Naive thymus-derived CD8-positive, alpha-beta T cell (primary cell): Measurements from ENCODE around the gene MAB21L1. TPM values are rescaled to one million over a fixed set of nuclear protein-coding genes. Genes with fewer than 3 reads are reported as not detected.

Experiments used
- ATAC-seq, 2 donors: fragments of 150-1000 bp; cut with Tn5 transposase in 1 of 2; sonication (Bioruptor Pico), chemical (Tn5 transposase) in 1 of 2; 1 replicate in 1 of 2; 2 replicates in 1 of 2; pipeline ENCODE4 v1.10.0; 2021; ENCODE audit warnings: mild to moderate bottlenecking in 2 of 2, moderate library complexity in 2 of 2
- POLR2A ChIA-PET: fragments of 350-600 bp; sonication (Branson Sonifier 250); formaldehyde crosslinking; loops from one replicate; lab custom pipeline; 2021; ENCODE audit warnings: antibody characterized with exemption; lab: Charles Lee
- DNase-seq, 10 donors: peaks; one replicate each; pipeline versions ENCODE4 v3.0.0 to v3.0.0-alpha.2; 2020 to 2022
- H3K27ac Mint-ChIP-seq, 10 donors: one replicate each; pipeline ENCODE4 v1.8.0; 2020 to 2022; ENCODE audit warnings: mild to moderate bottlenecking in 10 of 10, mixed read lengths in 10 of 10, moderate library complexity in 4 of 10, inconsistent platforms in 1 of 10
- H3K27me3 Mint-ChIP-seq, 5 donors: one replicate each; pipeline ENCODE4 v1.8.0; 2021 to 2022; ENCODE audit warnings: mixed read lengths in 5 of 5
- H3K36me3 Mint-ChIP-seq, 3 donors: one replicate each; pipeline ENCODE4 v1.8.0; 2020 to 2022; ENCODE audit warnings: mixed read lengths in 3 of 3, mild to moderate bottlenecking in 2 of 3, inconsistent platforms in 1 of 3
- H3K4me1 Mint-ChIP-seq, 4 donors: one replicate each; pipeline ENCODE4 v1.8.0; 2021 to 2022; ENCODE audit warnings: mixed read lengths in 4 of 4
- H3K4me3 Mint-ChIP-seq, 10 donors: one replicate each; pipeline ENCODE4 v1.8.0; 2020 to 2022; ENCODE audit warnings: mild to moderate bottlenecking in 10 of 10, mixed read lengths in 10 of 10, moderate library complexity in 6 of 10, inconsistent platforms in 1 of 10
- H3K9me3 Mint-ChIP-seq, 9 donors: one replicate each; pipeline ENCODE4 v1.8.0; 2020 to 2022; ENCODE audit warnings: mixed read lengths in 9 of 9, mild to moderate bottlenecking in 3 of 9, inconsistent platforms in 1 of 9, moderate library complexity in 1 of 9
- polyA plus RNA-seq, 3 donors: library from polyadenylated mRNA; unstranded; fragments of 300-500 nt; fragmentation: Illumina TruSeq; gene quantifications; one replicate each; pipeline ENCODE4 v1.2.3, GENCODE V29; 2021
- total RNA-seq, 8 experiments: library from RNA in 2 of 8; stranded (reverse) in 2 of 8; gene quantifications; one replicate each; pipeline ENCODE4 v1.2.3 and lab custom pipeline; 2021 to 2026

MAB21L1 gene
- total and polyA plus RNA-seq, 5 experiments from 2014 or later: not detected

DNA sequence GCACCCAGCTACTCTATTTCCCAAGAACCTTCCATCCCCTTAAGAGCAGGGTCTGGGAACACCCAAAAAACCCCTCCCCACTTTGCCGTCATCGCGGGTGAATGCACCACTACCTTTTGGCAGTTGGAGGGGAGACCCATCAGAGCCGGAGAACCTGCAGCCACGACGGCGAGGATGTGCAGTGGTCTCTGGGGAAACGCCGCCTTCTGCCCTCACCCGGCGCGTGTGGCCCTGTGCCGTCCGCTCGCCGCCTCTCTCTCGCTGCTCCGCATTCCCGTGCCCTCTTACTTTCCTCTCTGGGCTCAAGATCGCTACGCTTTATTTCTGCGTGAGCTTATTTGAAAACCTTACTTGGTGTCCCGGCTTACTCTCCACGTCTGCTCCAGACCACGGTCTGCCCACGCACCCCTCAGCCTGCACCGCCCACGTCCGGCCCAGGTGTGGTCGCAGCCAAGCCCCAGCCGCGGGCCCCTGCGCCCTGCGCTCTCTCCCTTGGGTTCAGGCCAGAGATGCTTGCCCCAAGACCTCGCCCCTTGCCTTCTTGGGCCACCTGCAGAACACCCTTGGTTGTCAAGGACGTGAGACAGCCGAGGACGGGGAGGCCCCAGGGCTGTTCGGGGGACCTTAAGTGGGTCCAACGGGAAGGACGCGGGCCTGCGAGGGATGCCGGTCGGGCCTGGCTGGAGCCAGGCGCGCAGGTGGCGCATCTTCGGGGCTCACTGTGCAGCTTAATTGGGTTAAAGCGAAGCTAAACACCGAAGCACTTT, 2.0 kb upstream of the MAB21L1 start:
- Mint-ChIP-seq H3K27ac (no peak overlapping the region), H3K4me1 (peaks cover 18 to 48% (median 35%) of the 10 kb centered on the region in 4 donors), H3K36me3 (peaks cover 7 to 17% (median 9%) of the 10 kb centered on the region in 3 donors), H3K9me3 (peaks cover 0 to 15% (median 2%) of the 10 kb centered on the region in 9 donors), H3K27me3 (peaks cover 44 to 66% (median 56%) of the 10 kb centered on the region in 5 donors), H3K4me3 (peak overlapping the region in 5 of 10 donors; percentile 22 to 59 (median 38))
- DNase-seq: no peak
- POLR2A ChIA-PET: no interaction called here
- ATAC-seq: no peak

- DNase-seq: no peak
- Mint-ChIP-seq H3K9me3 (peaks cover 0 to 20% (median 3%) of the 10 kb centered on the region in 9 donors), H3K27me3 (peaks cover 45 to 73% (median 56%) of the 10 kb centered on the region in 5 donors), H3K36me3 (peaks cover 7 to 23% (median 9%) of the 10 kb centered on the region in 3 donors), H3K4me3 (peak overlapping the region in 3 of 10 donors; percentile 22 to 80 (median 78)), H3K27ac (no peak overlapping the region), H3K4me1 (peaks cover 18 to 48% (median 35%) of the 10 kb centered on the region in 4 donors)
- no peak for ATAC-seq
- POLR2A ChIA-PET: no interaction called here
These were observed 977 bp upstream of the MAB21L1 start for GRCh38 chr13:35477386-35477946.

DNA sequence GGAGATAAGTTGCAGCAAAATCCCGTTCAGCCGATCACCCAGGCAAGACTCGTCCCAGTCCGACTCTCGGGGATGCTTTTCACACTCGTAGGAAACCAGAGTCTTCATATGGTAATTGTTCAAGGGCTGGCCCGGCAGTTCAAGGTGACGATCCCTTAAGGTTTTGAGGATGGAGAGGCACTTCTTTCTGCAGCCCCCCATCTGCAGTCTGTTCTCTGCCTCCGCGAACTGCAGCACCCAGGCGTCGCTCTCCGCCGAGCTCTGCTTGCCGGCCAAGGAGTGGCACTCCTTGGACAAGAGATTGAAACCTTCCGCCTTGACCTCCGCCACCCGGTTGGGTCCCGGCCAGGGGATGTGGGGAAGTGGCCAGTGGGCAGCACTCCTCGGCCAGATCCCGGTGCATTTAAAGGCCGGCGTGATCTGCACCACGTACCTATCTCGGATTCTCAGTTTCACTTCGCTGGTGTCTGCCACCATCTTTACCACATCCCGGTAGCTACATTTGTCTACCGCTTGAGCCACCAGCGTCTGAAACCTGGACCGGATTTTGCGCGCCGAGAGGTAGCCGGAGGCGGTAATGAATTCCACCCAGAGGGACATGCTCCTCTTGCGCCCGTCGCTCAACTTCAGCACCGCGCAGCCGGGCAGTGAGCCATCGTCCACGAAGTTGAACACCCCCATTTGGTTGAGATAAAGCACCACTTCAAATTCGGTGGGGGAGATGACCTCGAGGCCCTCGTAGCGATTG, 1.1 kb downstream of the MAB21L1 start:
- POLR2A ChIA-PET: no interaction called here
- peak overlapping the region; percentile 76 to 89 (median 81) for H3K4me3 Mint-ChIP-seq
- ATAC-seq: peak; percentile 30 to 36
- H3K27me3 Mint-ChIP-seq: peaks cover 55 to 83% (median 74%) of the 10 kb centered on the region in 5 donors
- H3K9me3 Mint-ChIP-seq: peaks cover 0 to 36% (median 10%) of the 10 kb centered on the region in 9 donors
- DNase-seq: peak in 1 of 10 donors; percentile 23
- H3K4me1 Mint-ChIP-seq: peaks cover 18 to 52% (median 46%) of the 10 kb centered on the region in 4 donors
- H3K36me3 Mint-ChIP-seq: peaks cover 7 to 29% (median 15%) of the 10 kb centered on the region in 3 donors
- peak overlapping the region in 6 of 10 donors; percentile 17 to 63 (median 40) for H3K27ac Mint-ChIP-seq

- Mint-ChIP-seq H3K4me3 (peak overlapping the region; percentile 76 to 89 (median 81)), H3K27me3 (peaks cover 61 to 85% (median 80%) of the 10 kb centered on the region in 5 donors), H3K9me3 (peaks cover 0 to 43% (median 16%) of the 10 kb centered on the region in 9 donors), H3K27ac (peak overlapping the region in 1 of 10 donors; percentile 36), H3K4me1 (peaks cover 18 to 58% (median 49%) of the 10 kb centered on the region in 4 donors), H3K36me3 (peaks cover 10 to 35% (median 19%) of the 10 kb centered on the region in 3 donors)
- ATAC-seq: no peak
- no peak for DNase-seq
- POLR2A ChIA-PET: no interaction called here
These were observed 1.8 kb downstream of the MAB21L1 start for GRCh38 chr13:35474496-35475211.

DNA sequence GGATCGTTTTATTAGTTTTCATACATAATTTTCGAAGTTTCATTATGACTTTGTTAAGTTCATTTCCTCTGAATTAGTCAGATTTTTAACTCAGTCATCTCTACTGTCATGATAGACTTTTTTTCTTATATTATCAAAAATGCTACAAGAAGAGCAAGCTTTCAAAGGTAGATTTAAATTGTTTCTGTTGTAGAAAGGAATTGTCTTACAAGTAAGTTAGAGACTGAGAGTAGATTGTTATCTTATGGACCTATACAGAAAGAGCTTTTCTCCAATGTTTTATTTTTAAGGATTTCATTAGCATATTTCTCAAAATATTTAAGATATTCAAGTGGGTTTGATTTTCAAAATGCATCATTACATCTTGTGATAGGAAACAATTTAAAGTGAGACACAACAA, 2.7 kb downstream of the MAB21L1 start:
- peaks cover 55 to 84% (median 75%) of the 10 kb centered on the region in 5 donors for H3K27me3 Mint-ChIP-seq
- peaks cover 0 to 49% (median 19%) of the 10 kb centered on the region in 9 donors for H3K9me3 Mint-ChIP-seq
- no peak for DNase-seq
- peaks cover 18 to 54% (median 49%) of the 10 kb centered on the region in 4 donors for H3K4me1 Mint-ChIP-seq
- no peak overlapping the region for H3K4me3 Mint-ChIP-seq
- no peak overlapping the region for H3K27ac Mint-ChIP-seq
- no peak for ATAC-seq
- H3K36me3 Mint-ChIP-seq: peaks cover 10 to 35% (median 19%) of the 10 kb centered on the region in 3 donors
- POLR2A ChIA-PET: no interaction called here

DNA sequence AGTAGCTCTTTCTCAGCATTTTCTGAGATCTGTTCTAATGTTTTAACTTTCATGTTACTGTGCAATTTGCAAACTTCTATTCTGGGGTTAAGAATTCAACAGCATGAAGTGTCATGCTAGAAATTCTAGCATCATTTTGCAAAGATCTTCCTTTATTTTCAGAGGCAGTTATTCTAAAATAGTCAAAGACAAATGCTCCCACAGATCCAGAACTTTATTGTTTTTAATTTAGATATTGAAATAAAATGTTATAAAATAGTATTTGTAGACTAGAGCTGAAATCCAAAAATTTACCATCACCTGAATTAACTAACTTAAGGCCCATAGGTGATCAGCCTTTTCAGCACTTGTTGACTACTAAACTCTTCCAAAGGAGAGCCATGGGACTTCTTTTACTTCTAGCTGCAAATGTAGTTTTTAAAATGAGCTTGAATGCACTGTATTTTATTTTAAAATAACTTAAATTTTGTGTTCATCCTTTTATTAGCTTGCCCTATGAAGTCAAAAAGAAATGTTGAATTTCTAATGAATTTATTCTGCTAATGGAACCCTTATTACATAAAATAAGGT, 3.2 kb downstream of the MAB21L1 start:
- Mint-ChIP-seq H3K27ac (no peak overlapping the region), H3K36me3 (peaks cover 12 to 39% (median 21%) of the 10 kb centered on the region in 3 donors), H3K27me3 (peaks cover 56 to 83% (median 75%) of the 10 kb centered on the region in 5 donors), H3K9me3 (peaks cover 0 to 50% (median 23%) of the 10 kb centered on the region in 9 donors), H3K4me3 (no peak overlapping the region), H3K4me1 (peaks cover 16 to 51% (median 46%) of the 10 kb centered on the region in 4 donors)
- ATAC-seq: no peak
- POLR2A ChIA-PET: no interaction called here
- no peak for DNase-seq

DNA sequence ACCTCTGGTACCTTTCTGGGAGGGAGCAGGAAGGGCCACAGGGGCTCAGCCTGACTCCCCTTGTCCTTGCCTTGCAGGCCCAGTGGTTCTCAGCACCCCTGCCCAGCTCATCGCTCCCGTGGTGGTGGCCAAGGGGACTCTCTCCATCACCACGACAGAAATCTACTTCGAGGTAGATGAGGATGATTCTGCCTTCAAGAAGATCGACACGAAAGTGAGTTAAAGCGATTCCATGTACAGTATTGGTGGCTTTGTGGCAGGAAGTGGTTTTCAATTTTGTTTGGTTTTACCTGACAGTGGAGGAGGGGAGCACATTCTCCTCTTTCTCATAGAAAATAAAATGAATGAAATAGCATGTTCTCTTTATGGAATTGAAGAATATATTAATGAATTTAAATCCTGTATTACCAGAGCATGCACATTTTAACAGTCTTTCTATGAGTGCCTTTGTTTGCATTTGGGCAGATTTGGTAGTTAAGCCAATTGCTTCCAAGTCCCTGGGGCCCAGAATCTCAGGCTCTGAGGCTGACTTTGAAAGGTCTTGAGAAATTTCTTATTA, 4.1 kb downstream of the MAB21L1 start:
- Mint-ChIP-seq H3K27me3 (peaks cover 52 to 78% (median 71%) of the 10 kb centered on the region in 5 donors), H3K4me3 (peak overlapping the region in 2 of 10 donors; percentile 18 to 19), H3K9me3 (peaks cover 0 to 54% (median 25%) of the 10 kb centered on the region in 9 donors), H3K27ac (no peak overlapping the region), H3K4me1 (peaks cover 12 to 47% (median 40%) of the 10 kb centered on the region in 4 donors), H3K36me3 (peaks cover 15 to 41% (median 24%) of the 10 kb centered on the region in 3 donors)
- DNase-seq (no peak), ATAC-seq (no peak)
- POLR2A ChIA-PET: no interaction called here

- Mint-ChIP-seq H3K9me3 (peaks cover 0 to 55% (median 25%) of the 10 kb centered on the region in 9 donors), H3K4me1 (peaks cover 12 to 44% (median 34%) of the 10 kb centered on the region in 4 donors), H3K36me3 (peaks cover 15 to 41% (median 24%) of the 10 kb centered on the region in 3 donors), H3K27me3 (peaks cover 47 to 74% (median 65%) of the 10 kb centered on the region in 5 donors), H3K27ac (no peak overlapping the region), H3K4me3 (peak overlapping the region in 4 of 10 donors; percentile 2 to 50 (median 26))
- POLR2A ChIA-PET: no interaction called here
- DNase-seq: no peak
- no peak for ATAC-seq
These were observed 4.7 kb downstream of the MAB21L1 start for GRCh38 chr13:35471706-35472322.

GRCh38 chr13:35470671-35471661, 5.5 kb downstream of the MAB21L1 start:
- H3K36me3 Mint-ChIP-seq: peaks cover 16 to 40% (median 23%) of the 10 kb centered on the region in 3 donors
- POLR2A ChIA-PET: no interaction called here
- ATAC-seq: no peak
- H3K4me3 Mint-ChIP-seq: peak overlapping the region in 6 of 10 donors; percentile 2 to 65 (median 43)
- H3K27ac Mint-ChIP-seq: peak overlapping the region in 1 of 10 donors; percentile 24
- H3K9me3 Mint-ChIP-seq: peaks cover 0 to 55% (median 25%) of the 10 kb centered on the region in 9 donors
- peaks cover 39 to 68% (median 57%) of the 10 kb centered on the region in 5 donors for H3K27me3 Mint-ChIP-seq
- H3K4me1 Mint-ChIP-seq: peaks cover 6 to 35% (median 26%) of the 10 kb centered on the region in 4 donors
- no peak for DNase-seq
